CD4-positive, alpha-beta T cell treated with Interleukin-2 at 100 ng/mL for 4 hours (primary cell): ENCODE results near the gene MOB1B.
"Not testable (repeated sequence)": the region's sequence is repeated elsewhere in the genome, so short reads cannot be mapped to it uniquely, and the experiment has no call there.

ENCODE experiments used
- DNase-seq: peaks from one replicate; pipeline ENCODE4 v3.0.0-alpha.2; 2020; ENCODE audit warnings: low spot score

The MOB1B gene

DNA sequence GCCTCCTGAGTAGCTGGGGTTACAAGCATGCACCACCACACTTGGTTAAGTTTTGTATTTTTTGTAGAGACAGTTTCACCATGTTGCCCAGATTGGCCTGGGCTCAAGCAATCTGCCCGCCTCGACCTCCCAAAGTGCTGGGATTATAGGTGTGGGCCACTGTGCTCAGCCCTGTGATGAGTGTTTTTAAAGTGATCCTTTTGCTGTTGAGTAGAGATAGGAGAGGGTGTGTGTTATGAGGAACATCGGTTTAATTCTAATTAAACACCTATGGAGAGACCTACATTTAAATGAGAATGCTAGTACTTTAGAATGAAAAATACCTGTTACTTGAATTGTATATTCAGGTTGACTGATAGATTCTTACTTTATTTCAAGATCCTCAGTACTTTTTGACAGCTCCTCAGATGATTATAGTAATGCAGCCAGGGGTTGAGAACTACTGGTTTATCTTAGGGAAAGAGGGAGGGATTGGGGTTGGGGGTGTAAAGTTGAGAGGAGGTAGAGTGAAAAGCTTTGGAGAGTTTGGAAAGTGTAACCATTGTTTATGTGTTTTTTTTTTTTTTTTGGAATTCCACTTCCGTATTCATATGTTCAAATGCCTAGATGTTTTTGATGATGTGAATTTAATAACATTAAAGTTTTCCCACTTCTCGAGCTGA lies 54.5 kb downstream of the MOB1B start:
- DNase-seq, result no peak

- no peak for DNase-seq
Measured at GRCh38 chr4:70958681-70959080, 56.5 kb downstream of the MOB1B start.

DNA sequence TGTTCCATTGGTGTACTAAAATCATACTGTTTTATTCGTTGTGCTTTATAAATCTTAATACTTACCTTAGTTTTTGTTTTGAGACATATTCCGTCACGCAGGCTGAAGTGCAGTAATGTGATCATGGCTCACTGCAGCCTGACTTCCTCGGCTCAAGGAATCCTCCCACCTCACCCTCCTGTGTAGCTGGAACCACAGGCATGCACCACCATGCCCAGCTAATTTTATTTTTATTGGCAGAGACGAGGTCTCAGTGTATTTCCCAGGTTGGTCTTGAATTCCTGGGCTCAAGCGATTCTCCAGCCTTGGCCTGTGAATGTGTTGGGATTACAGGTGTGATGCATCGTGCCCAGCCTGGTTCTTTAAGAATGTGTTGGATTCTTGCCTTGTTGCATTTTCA lies 66.9 kb downstream of the MOB1B start:
- DNase-seq, result no peak

GRCh38 chr4:70976252-70976651 lies 74.1 kb downstream of the MOB1B start:
- DNase-seq, result no peak

DNA sequence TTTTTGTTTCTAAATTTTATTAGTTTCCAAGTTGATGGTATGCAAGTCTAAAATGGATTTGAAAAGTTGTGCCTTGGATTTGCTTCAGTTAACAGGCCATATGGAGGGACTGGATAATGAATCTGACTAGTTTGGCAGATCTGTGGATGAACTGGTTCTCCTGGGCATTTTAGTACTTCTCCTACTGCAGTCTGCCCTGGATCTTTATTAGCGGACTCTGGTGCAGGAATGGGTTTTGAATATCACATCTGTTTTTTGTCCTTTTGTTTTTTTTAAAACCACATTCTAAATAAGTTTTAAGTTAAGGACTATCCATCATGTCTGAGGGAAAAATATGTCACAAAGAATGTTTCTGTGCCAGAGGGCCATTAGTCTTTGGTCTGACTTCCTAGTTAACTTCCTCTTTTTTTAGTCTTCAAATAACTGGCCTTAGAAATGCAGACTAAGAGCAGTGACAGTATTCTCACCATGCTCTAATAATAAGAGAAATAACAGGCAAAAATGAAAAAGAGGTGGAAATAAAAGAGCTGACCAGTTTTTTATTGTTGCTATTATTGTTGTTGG lies 77.4 kb downstream of the MOB1B start:
- DNase-seq, result no peak

DNA sequence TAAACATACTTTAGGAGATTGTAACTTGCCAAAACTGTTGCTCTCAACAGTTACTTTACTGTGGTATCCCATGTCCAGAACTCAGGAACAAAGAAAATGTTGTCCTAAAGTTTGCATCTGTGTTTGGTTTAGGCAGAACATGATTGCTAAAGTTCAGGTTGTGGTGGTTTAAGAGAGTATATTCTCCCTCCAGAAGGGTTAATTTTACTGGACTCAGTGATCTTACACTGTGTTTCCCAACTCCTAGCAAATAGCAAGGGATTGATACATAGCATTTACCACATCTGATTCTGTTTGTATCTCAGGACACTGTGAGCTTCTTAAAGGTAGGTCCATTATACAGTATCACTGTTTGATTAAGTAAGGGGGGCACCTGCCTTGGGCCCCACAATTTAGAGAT lies 78.0 kb downstream of the MOB1B start:
- no peak for DNase-seq

DNA sequence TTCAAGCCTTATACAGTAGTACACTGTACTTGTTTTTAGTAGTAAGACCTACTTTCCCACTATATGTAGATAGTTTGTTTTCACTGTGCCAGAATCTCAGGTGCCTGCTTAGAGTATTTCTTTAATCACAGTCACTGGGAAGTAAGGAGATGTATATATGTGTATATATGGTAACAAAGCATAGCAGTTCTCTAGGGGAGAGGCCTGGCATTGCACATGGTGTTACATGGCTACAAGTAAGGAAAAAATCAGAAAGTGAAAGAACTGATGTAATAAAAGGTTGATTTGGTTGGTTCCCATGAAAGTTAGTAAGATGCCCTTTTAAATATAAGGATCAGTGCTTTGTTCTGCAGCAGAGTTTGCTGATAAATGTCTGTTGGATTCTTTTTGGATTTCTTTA lies 81.9 kb downstream of the MOB1B start:
- no peak for DNase-seq

DNA sequence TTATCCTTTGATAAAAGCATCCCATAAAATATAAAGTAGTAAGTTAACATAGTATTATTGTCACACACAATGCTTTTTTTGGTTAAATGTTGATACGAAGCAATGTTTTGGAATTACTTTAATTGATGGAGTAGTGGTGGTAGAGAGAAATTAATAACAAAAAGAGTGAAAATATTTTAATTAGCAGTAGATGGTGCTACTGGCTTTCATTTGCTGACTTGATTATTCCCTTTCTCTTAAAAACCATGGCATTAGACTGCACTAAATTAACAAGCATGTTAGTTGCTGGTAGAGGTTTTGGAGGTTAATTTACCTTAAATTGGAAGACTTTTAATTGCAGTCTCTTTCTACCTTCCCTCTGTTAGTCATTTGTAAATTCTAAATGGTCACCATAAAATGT lies 82.4 kb downstream of the MOB1B start:
- DNase-seq, result peak; percentile 26

- DNase-seq, result no peak
Measured at GRCh38 chr4:70991596-70991995, 89.4 kb downstream of the MOB1B start.

DNA sequence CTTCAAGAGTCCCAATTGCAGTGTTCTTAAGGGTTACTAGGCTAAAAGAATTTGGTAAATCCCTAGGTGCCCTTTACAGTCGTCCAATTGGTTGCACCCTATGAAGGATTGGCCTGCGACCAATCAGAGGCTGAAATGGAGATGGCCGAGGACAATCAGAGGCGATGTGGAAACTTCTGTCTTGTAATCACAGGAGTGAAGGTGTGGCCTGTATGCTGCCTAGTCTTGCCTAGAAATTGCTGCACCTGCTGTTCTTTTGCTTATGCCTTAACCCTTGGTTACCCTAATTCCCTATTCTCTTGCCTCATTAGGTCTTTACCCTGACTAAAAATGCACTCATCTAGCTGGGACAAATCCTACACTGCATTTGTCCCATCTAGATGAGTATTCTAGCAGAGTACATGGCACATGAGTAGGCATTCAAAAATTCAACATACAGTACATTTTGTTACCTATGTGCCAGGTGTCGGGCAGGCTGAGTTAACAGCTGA lies 90.3 kb downstream of the MOB1B start:
- DNase-seq, result no peak

GRCh38 chr4:70993181-70994068 lies 91.3 kb downstream of the MOB1B start, which contains the start of gene DCK:
DCK (plus strand) TSS chr4:70993649; CDS start chr4:70993836, 187 bp downstream.
- DNase-seq, result peak; percentile 80

DNA sequence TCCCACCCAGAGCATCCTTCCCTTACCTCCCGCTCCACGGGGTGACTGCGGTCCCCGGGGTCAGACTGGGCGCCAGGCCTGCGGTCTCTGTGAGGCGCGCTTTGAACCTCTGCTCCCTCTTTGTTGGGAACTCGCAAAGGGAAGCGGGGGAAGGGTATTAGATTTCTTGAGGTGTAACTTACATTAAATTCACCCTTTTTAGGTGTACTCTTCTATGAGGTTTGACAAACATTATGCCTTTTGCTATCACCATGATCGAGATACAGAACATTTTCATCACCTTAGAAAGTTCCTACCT lies 91.8 kb downstream of the MOB1B start:
- no peak for DNase-seq

GRCh38 chr4:70994387-70995099 lies 92.4 kb downstream of the MOB1B start:
- DNase-seq, result no peak

GRCh38 chr4:70996018-70996360 lies 93.8 kb downstream of the MOB1B start:
- DNase-seq, result no peak

GRCh38 chr4:70997036-70997435 lies 94.9 kb downstream of the MOB1B start:
- no peak for DNase-seq

GRCh38 chr4:70997546-70997945 lies 95.4 kb downstream of the MOB1B start:
- no peak for DNase-seq

- DNase-seq, result not testable (repeated sequence)
Measured at GRCh38 chr4:70999639-71000038, 97.5 kb downstream of the MOB1B start.

- DNase-seq, result not testable (repeated sequence)
Measured at GRCh38 chr4:71001363-71001762, 99.2 kb downstream of the MOB1B start.

DNA sequence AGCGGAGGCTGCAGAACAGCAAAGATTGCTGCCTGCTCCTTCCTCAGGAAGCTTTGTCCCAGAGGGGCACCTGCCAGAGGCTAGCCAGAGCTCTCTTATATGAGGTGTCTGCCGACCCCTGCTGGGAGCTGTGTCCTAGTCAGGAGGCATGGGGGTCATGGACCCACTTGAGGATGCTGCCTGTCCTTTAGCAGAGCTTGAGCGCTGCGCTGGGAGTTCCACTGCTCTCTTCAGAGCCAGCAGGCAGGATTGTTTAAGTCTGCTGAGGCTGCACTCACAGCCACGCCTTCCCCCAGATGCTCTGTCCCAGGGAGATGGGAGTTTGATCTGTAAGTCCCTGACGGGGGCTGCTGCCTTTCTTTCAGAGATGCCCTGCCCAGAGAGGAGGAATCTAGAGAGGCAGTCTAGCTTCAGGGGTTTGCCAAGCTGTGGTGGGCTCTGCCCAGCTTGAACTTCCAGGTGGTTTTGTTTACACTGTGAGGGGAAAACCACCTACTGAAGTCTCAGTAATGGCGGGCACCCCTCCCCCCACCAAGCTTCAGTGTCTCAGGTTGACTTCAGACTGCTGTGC lies 102.2 kb downstream of the MOB1B start:
- DNase-seq, result peak; percentile 47

DNA sequence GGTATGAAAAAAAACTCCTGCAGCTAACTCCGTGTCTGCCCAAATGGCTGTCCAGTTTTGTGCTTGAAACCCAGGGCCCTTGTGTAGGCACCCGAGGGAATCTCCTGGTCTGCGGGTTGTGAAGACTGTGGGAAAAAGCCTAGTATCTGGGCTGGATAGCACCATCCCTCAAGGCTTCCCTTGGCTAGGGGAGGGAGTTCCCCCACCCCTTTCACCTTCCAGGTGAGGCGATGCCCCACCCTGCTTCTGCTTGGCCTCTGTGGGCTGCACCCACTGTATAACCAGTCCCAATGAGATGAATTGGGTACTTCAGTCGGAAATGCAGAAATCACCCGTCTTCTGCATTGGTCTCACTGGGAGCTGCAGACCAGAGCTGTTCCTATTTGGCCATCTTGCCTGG lies 102.9 kb downstream of the MOB1B start:
- not testable (repeated sequence) for DNase-seq

DNA sequence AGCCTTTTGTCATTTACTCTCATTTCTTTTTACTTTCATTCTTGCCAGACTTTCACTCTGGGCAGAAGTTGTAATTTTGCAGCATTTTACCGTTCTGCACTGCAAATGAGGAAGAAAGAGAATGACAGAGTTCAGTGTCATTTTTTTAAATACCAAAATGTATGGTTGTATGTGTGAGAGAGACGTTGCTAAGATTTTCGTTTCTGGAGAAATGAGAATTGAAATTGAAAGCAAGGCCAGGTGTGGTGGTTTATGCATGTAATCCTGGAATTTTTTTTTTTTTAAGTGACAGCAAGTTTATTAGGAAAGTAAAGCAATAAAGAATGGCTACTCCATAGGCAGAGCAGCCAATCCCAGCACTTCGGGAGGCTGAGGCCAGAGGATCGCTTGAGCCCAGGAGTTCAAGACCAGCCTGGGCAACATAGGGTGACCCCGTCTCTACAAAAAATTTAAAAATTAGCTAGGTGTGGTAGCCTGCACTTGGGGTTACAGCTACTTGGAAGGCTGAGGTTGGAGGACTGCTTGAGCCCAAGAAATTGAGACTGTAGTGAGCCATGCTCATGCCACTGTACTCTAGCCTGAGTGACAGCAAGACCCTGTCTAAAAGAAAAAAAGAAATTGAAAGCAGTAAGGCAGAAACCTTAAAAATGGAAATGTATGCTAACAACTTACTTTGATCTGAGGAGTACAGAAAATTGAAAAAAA lies 104.2 kb downstream of the MOB1B start:
- DNase-seq, result no peak

DNA sequence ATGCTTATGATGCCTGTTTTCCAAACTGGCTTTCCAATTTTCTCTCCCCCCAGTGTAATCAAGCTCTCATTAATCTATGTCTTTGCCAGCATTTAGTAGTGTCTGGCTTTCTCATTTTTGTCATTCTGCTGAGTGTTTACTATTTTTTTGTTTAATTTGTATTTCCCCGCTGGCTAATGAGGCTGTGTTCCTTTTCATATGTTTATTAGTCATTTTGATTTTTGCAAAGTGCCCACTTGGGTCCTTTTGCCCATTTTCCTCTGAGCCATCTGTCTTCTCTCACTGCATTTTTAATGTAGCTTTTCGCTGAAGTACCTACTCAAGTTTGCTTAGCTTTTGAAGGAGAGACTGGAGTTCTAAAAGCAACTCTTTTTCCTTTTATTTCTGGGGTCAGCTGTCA lies 106.0 kb downstream of the MOB1B start:
- no peak for DNase-seq
